Bone marrow (tissue), 2 donors: ENCODE measurements around the gene STK4.

Experiments used
- DNase-seq, 2 donors: peaks; one replicate each; lab custom pipeline; 2025; lab: John Stamatoyannopoulos, UW

STK4 gene

DNA sequence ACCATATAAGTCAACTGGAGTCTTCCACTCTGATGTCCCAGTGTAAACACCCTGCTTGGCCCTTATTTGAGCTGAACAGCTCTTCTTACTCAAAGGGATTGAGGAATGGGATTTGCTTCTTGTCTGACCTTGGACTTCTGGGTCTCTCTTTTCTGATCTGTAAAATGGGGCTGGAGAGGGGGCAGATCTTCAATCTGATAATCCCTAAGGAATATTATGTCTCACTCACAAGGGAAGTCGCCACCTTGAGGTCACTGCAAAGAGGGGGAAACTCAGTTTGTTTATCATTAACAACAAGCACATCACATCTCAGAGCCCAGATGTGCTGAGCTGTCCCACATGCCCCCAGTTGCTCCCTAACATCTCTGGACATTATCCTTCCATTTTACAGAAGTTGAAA, 119.6 kb downstream of the STK4 start:
- no peak for DNase-seq

DNA sequence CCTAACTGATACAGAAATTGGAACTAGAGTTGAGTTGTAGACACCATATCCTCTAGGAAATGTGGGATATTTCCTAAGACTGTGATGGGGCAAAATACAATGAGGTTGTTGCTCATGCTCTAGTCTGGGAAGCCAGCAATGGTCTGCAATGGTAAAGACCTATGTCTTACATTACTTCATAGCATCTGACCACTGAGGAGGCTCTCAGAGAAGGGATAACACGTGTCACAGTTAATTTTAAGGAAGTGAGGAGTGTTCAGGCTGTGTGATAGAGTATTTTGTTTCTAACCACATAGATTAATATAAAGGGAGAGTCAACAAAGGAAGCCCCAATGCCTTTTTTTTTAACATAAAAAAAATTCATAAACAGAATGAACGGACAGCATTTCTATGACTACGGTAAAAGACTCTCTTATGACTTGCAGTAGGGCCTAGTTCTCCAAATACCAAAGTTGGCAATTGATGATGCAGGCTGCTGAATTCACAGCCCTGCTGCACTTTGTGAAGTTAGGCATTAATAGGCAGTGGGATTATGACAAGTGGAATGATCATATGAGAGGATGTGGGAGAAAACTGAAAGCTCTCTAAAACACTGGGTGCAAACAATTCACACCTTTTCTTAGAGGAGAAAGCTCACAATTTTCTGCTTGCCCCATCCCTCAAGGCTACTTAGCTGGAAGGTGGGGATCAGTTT, 120.9 kb downstream of the STK4 start:
- DNase-seq: no peak

DNA sequence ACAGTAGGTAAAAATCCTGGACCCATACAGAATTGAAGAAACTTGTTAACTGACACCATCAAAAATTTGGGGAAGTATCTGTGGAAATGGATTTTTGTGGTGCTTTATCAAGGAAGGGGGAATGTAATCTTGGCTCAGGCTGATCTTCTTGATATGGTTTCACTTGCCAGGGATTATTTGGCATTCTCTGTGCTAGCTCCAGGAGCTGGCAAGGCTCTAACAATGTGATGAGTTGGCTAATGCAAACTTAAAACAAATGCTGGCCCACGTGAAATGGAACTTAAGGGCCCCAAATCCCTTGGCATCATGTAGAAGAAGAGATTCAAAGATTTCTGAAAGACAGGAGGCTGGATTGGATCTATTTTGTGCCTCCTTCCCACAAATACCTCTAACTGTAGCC, 121.5 kb downstream of the STK4 start:
- no peak for DNase-seq

GRCh38 chr20:45088247-45088646, 121.9 kb downstream of the STK4 start:
- DNase-seq: no peak

DNA sequence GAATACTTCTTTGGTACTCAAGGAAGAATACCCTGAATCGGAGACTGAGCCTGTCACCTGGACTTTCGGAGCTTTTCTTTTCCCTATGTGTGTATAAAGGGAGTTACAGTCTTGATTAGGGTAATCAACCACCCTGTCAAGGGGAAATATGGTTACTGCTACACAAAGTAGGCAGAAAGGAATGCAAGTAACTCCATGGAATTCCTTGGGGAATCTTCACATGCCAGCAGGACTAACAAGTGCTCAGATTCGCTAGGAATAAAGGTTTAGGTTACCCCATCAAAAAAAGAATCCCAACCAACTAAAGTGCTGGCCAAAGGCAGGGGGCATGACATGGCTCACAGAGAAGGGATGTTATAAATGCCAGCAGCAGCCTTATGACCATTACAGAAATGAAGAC, 124.2 kb downstream of the STK4 start:
- DNase-seq: no peak

DNA sequence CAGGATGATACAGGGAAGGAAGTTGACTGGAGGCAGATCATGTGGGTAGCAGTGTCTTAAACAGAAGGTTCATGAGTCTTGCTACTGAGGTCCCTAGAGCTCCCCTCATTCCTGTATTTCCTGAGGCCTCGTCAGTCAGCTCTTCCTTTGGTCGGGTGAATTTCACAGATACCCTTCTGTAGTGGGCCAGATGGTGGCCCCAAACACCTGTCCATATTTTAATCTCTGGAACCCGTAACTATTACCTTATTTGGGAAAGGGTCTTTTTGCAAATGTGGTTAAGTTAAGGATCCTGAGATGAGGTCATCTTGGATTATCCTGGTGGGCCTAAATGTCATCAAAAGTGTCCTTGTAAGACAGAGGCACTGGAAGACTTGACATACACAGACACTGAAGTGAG, 125.1 kb downstream of the STK4 start:
- DNase-seq: no peak

DNA sequence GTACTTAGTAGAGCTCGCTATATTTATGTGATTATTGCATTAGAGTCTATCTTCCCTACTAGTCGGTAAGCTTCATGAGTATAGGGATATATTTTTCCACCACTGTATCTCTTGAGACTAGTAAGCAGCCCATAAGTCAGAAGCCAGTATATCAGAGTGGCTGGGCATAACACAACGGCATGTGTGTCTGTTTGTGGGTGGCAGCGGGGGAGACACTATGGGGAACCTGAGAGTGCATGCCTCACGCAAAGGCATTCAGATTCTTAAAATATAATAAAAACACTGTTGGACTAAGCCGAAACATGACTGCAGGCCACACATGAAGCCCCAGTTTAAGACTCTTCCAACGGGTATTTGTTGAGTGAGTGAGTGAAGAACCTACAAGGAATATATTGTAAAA, 126.6 kb downstream of the STK4 start:
- no peak for DNase-seq

GRCh38 chr20:45094201-45094600, 127.9 kb downstream of the STK4 start:
- DNase-seq: no peak

GRCh38 chr20:45094864-45095574, 128.7 kb downstream of the STK4 start:
- no peak for DNase-seq

DNA sequence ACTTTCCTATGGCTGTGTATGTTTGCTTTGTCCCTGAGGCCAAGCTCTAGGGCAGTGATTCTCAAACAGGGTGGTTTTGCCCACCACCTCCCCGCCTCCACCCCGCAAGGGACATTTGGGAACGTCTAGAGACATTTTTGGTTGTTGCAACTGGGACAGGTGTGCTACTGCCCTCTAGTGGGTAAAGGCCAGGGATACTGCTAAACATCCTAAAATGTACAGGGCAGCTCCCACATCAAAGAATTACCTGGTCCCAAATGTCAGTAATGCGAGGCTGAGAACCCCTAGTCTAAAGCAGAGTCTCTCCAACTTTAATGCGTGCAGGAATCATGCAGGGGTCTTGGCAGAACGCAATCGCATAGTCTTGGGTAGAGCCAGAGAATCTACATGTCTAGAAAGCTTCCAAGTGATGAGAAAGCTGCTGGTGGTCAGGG, 129.5 kb downstream of the STK4 start:
- DNase-seq: peak in 1 of 2 donors; percentile 12

- DNase-seq: no peak
These were observed 130.5 kb downstream of the STK4 start for GRCh38 chr20:45096781-45097180.

- no peak for DNase-seq
These were observed 131.3 kb downstream of the STK4 start for GRCh38 chr20:45097485-45098102.

- DNase-seq: no peak
These were observed 131.9 kb downstream of the STK4 start for GRCh38 chr20:45098103-45098773.

- DNase-seq: no peak
These were observed 134.4 kb downstream of the STK4 start, which contains the start of gene KCNS1 for GRCh38 chr20:45100563-45101245. TSS of gene KCNS1 (minus strand) at chr20:45101127. CDS start at chr20:45099236, 1,891 bp downstream.

DNA sequence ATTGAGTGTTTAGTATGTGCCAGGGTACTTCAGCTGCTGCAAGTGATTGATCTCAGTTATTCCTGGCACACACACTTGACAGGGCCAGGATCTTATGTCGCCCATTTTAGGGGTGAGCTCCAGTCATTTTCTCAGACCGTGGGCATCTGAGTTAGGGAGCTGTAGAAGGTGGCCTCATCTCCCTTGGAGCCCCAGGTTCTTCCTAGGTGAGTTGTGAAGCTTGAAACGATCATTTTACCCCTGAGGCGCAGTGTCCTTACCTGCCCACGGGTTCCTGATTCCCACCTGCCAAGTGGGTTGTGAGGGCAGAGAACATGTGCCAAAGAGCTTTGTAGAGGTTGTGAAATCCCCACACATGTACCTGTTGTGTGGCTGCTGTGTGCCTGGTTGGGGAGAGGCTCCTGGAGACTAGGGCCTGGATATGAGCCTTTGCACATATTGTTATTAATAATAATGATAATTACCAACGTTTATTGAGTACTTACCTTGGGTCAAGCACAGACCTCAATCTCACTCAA, 135.1 kb downstream of the STK4 start:
- DNase-seq: no peak

- no peak for DNase-seq
These were observed 136.8 kb downstream of the STK4 start for GRCh38 chr20:45103072-45103471.

- DNase-seq: no peak
These were observed 138.5 kb downstream of the STK4 start for GRCh38 chr20:45104786-45105185.

DNA sequence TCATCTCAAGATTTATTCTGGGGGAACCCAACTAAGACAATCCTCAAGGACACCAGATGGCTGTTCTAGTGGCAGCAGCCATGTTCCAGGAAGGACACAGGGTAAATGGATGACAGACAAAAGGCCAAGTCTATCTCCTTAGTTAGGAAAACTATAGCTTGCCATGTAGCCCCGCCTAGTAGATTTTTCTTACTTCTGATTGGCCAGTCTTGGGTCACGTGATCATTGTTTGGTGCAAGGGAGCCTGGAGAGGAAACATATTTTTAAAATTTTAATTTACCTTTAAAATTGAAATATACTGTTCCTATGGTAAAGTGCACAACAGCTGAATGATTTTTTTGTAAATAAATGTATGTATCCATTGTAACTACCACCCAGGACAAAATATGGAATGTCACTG, 139.0 kb downstream of the STK4 start:
- DNase-seq: no peak

- DNase-seq: no peak
These were observed 143.3 kb downstream of the STK4 start for GRCh38 chr20:45109634-45110033.

DNA sequence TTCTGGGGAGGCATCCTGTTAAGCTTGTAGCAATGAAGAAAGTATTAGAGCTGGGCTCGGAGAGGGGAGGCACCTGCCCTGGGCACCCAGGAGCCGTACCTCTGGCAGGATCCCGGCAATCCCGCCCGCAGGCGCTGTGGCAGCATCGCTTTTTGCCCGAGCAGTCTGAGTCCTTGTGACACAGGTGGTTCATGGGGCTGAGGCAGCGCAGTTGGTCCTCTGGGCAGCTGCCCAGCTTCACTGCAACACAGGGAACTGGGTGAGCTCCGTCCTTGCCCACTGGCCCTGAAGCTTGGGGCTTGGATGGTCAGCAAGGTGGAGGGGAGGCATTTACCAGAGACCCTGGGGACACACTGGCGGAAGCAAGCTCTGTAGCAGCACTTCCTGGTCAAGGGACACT, 144.0 kb downstream of the STK4 start:
- no peak for DNase-seq

GRCh38 chr20:45111285-45111684, 145.0 kb downstream of the STK4 start:
- no peak for DNase-seq
